Endothelial cell (in vitro differentiated cells): Measurements from ENCODE around the gene BPTF. TPM values are rescaled to one million over a fixed set of nuclear protein-coding genes. Genes with fewer than 3 reads are reported as not detected.
A peak's percentile ranks its signal among the peaks of the same experiment; 100 is the strongest.
"Not testable (repeated sequence)": the region's sequence is repeated elsewhere in the genome, so short reads cannot be mapped to it uniquely, and the experiment has no call there.

Experiments
- DNase-seq: peaks from one replicate; pipeline ENCODE4 v3.0.0; 2021; ENCODE audit warnings: low spot score
- H3K27ac Mint-ChIP-seq: one replicate; pipeline ENCODE4 v1.8.0; 2021; ENCODE audit warnings: mixed read lengths, inconsistent platforms; ENCODE audit not compliant: unreplicated experiment
- H3K27me3 Mint-ChIP-seq: one replicate; pipeline ENCODE4 v1.8.0; 2021; ENCODE audit warnings: mild to moderate bottlenecking, moderate library complexity, mixed read lengths, inconsistent platforms; ENCODE audit not compliant: unreplicated experiment
- H3K36me3 Mint-ChIP-seq: one replicate; pipeline ENCODE4 v1.8.0; 2021; ENCODE audit warnings: mild to moderate bottlenecking, low read depth, mixed read lengths, inconsistent platforms; ENCODE audit not compliant: unreplicated experiment
- H3K4me1 Mint-ChIP-seq: one replicate; pipeline ENCODE4 v1.8.0; 2021; ENCODE audit warnings: mild to moderate bottlenecking, mixed read lengths, inconsistent platforms; ENCODE audit not compliant: unreplicated experiment
- H3K4me3 Mint-ChIP-seq: one replicate; pipeline ENCODE4 v1.8.0; 2021; ENCODE audit warnings: mild to moderate bottlenecking, mixed read lengths, inconsistent platforms; ENCODE audit not compliant: unreplicated experiment
- H3K9me3 Mint-ChIP-seq: one replicate; pipeline ENCODE4 v1.8.0; 2021; ENCODE audit warnings: mixed read lengths, inconsistent platforms; ENCODE audit not compliant: unreplicated experiment
- total RNA-seq: library from RNA; stranded (reverse); fragmentation: NEBNext Ultra II Directional; extraction: Animal tissue kit (Norgen Biotek cat#: 25700); gene quantifications from one replicate; pipeline ENCODE4 v1.2.1, GENCODE V29; 2021; ENCODE audit not compliant: unreplicated experiment
- TF ChIP-seq, protein P1 (sequence below): fragments of 200-600 bp; sonication (generic); IDR thresholded peaks from one replicate; pipeline ENCODE4 v1.5.0; 2021; ENCODE audit warnings: antibody characterized with exemption; ENCODE audit not compliant: unreplicated experiment

The BPTF gene
- total RNA-seq, 1 donor from 2014 or later = 115 TPM

DNA sequence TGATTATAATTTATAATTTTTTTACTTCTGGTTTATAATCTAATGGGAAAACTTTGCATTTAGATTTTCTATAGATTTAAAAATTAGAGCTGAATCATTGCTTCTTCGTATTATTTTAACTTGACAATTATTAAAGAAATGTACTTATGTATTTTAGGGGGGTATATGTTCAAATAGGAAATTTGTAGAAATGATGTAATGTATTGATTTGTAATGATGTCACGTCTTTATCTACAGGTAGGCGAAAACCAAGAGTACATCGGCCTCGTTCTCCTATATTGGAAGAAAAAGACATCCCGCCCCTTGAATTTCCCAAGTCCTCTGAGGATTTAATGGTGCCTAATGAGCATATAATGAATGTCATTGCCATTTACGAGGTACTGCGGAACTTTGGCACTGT, 28.4 kb downstream of the BPTF start:
- TF ChIP-seq, protein P1, sequence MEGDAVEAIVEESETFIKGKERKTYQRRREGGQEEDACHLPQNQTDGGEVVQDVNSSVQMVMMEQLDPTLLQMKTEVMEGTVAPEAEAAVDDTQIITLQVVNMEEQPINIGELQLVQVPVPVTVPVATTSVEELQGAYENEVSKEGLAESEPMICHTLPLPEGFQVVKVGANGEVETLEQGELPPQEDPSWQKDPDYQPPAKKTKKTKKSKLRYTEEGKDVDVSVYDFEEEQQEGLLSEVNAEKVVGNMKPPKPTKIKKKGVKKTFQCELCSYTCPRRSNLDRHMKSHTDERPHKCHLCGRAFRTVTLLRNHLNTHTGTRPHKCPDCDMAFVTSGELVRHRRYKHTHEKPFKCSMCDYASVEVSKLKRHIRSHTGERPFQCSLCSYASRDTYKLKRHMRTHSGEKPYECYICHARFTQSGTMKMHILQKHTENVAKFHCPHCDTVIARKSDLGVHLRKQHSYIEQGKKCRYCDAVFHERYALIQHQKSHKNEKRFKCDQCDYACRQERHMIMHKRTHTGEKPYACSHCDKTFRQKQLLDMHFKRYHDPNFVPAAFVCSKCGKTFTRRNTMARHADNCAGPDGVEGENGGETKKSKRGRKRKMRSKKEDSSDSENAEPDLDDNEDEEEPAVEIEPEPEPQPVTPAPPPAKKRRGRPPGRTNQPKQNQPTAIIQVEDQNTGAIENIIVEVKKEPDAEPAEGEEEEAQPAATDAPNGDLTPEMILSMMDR = no peak
- Mint-ChIP-seq H3K36me3 (peaks cover 17% of the 10 kb centered on the region), H3K4me1 (peaks cover 34% of the 10 kb centered on the region), H3K4me3 (no peak overlapping the region), H3K9me3 (no peaks in the 10 kb centered on the region), H3K27ac (no peak overlapping the region), H3K27me3 (peaks cover 2% of the 10 kb centered on the region)
- DNase-seq = no peak

DNA sequence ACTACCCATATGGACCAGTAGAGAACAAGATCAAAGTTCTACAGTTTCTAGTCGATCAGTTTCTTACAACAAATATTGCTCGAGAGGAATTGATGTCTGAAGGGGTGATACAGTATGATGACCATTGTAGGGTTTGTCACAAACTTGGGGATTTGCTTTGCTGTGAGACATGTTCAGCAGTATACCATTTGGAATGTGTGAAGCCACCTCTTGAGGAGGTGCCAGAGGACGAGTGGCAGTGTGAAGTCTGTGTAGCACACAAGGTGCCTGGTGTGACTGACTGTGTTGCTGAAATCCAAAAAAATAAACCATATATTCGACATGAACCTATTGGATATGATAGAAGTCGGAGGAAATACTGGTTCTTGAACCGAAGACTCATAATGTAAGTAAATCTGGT, 29.1 kb downstream of the BPTF start:
- TF ChIP-seq, protein P1 = no peak
- DNase-seq = no peak
- H3K4me1 Mint-ChIP-seq = peaks cover 34% of the 10 kb centered on the region
- H3K4me3 Mint-ChIP-seq = no peak overlapping the region
- no peak overlapping the region for H3K27ac Mint-ChIP-seq
- H3K36me3 Mint-ChIP-seq = peaks cover 17% of the 10 kb centered on the region
- H3K9me3 Mint-ChIP-seq = no peaks in the 10 kb centered on the region
- peaks cover 2% of the 10 kb centered on the region for H3K27me3 Mint-ChIP-seq

DNA sequence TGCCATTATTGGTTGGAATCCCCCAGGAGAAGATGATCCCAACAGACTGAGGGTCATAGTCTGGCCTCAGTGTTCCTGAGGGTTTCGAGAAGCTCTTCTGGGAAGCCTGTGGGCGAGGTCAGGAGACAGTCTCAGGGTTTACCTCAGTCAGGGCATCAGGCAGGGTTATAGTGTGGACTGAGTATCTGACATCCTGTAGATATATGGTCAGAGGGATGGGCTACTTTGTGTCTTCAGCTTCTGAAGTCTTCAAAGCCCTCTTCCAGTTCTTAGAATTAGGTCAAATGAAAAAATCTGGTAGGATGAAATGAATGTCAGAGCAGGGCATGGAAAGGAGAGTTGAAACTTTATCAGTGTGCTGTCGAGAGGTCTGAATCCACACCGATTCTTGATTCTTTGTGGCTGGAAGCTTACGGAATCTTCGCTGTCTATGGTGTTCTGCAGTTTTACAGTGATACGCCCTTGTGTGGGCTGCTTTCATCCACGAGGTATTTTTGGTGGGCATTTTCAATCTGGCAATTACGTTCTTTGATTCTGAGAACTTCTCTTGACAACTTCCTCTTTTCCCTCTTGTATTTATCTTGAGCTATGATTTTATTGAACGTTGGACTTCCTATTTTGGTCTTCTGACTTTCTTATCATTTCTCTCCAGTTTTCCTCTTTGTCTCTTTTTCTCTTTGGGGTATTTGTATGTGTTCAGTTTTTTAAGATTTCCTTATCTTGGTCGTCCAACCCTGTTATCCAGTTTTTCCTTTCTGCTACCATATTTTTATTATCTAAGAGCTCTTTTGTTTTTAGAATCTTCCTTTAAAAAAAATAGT, 30.4 kb downstream of the BPTF start:
- Mint-ChIP-seq H3K4me1 (peaks cover 32% of the 10 kb centered on the region), H3K36me3 (peaks cover 17% of the 10 kb centered on the region), H3K27me3 (no peaks in the 10 kb centered on the region), H3K4me3 (peak overlapping the region; percentile 72), H3K27ac (peak overlapping the region; percentile 73), H3K9me3 (no peaks in the 10 kb centered on the region)
- no peak for DNase-seq
- TF ChIP-seq, protein P1 = no peak

DNA sequence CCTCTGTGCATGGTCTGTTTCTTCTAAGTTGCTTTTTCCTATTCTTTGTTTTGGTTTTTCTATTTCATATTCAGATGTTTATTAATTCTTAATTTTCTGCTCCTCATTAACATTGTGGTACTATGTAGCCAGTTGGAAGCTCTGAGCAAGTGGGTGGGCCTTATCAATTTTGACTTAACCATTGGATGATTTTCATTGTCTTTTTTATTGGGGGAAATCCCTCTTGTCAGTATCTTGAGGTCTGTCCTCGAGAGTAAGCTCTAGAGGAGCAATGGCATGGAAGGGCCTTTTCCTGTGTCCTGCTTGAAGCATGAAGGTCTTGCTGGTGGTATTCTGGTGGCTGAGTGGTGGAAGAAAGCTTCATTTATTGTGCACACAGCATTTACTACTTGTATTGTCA, 31.1 kb downstream of the BPTF start:
- not testable (repeated sequence) for H3K9me3 Mint-ChIP-seq, DNase-seq, H3K4me3 Mint-ChIP-seq, H3K27me3 Mint-ChIP-seq
- Mint-ChIP-seq H3K27ac (peak overlapping the region; percentile 73), H3K36me3 (peaks cover 17% of the 10 kb centered on the region), H3K4me1 (peaks cover 29% of the 10 kb centered on the region)

DNA sequence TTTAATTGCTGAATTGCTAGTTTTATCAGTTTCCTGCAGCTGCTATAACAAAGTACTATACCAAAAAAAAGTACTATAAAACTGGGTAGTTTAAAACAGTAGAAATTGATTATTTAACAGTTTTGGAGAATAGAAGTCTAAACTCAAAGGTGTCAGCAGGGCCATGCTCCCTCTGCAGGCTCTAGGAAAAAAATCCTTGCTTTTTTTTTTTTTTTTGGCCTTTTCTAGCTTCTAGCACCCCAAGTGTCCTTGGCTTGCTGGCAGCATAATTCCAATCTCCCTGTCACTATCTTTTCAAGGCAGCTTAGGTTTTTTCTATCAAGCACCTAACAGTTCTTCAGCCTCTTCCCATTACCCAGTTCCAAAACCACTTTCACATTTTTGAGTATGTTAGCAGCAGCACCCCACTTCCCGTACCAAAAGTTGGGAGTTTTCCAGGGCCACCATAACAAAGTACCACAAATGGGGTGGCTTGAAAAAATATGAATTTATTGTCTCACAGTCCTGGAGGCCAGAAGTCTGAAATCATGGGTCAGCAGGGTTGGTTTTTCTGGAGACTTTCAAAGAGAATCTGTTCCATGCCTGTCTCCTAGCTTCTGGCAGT, 37.4 kb downstream of the BPTF start:
- no peak overlapping the region for H3K27ac Mint-ChIP-seq
- H3K4me1 Mint-ChIP-seq = peaks cover 6% of the 10 kb centered on the region
- no peak overlapping the region for H3K4me3 Mint-ChIP-seq
- no peak for DNase-seq
- H3K27me3 Mint-ChIP-seq = no peaks in the 10 kb centered on the region
- H3K9me3 Mint-ChIP-seq = no peaks in the 10 kb centered on the region
- TF ChIP-seq, protein P1 = no peak
- peaks cover 3% of the 10 kb centered on the region for H3K36me3 Mint-ChIP-seq
